ENCODE results near the gene APIP.

- TF ChIP-seq CTCF (conservative IDR thresholded peaks at IDR 0.05 in 1 of 2, IDR thresholded peaks at IDR 0.05 in 1 of 2; ENCODE audit: low read depth in 1 of 2, low read length in 2 of 2) (peak in 1 of 2 donors; percentile 43), EZH2 (IDR thresholded peaks at IDR 0.05; ENCODE audit: low read length, missing control alignments) (no peak)
Observed at GRCh38 chr11:34890812-34891211, 25.4 kb downstream of the APIP start.

Measured in fibroblast of lung (primary cell).